ENCODE measurements around the gene MACROD2. TPM values are rescaled to one million over a fixed set of nuclear protein-coding genes. Genes with fewer than 3 reads are reported as not detected.

The MACROD2 gene
- total and polyA plus RNA-seq, 2 of the 4 experiments (the other 2 are of a cell fraction) = not detected

- no peak overlapping the region for H3K4me3 ChIP-seq (ENCODE audit: insufficient read depth, low read depth, low read length)
- no peak overlapping the region for H3K4me2 ChIP-seq (ENCODE audit: low read depth, low read length)
- no peak overlapping the region for H3K56ac ChIP-seq (ENCODE audit: extremely low read depth, insufficient read depth, low read length)
- H3K9me1 ChIP-seq (ENCODE audit: insufficient read depth, low read length) = no peaks in the 10 kb centered on the region
- TF ChIP-seq SMC3 (IDR thresholded peaks at IDR 0.05; ENCODE audit: low read depth, low read length) = no peak
- no peak for TF ChIP-seq NFE2L2 (IDR thresholded peaks at IDR 0.05; ENCODE audit: low read depth, low read length)
- no peak for TF ChIP-seq RCOR1 (IDR thresholded peaks at IDR 0.05; ENCODE audit: insufficient replicate concordance, low read length)
- no peak for TF ChIP-seq ELK1 (IDR thresholded peaks at IDR 0.05; ENCODE audit: borderline replicate concordance, low read depth, low read length)
- ChIA-PET CTCF (no interaction called here), POLR2A (ENCODE audit: unreplicated experiment) (no interaction called here)
- H2BK5ac ChIP-seq (ENCODE audit: low read depth, low read length, poor library complexity, severe bottlenecking) = no peak overlapping the region
- H3K18ac ChIP-seq (ENCODE audit: low read depth, low read length) = no peak overlapping the region
- no peak overlapping the region for H2AK5ac ChIP-seq (ENCODE audit: low read depth, low read length)
- no peaks in the 10 kb centered on the region for H3K79me1 ChIP-seq (ENCODE audit: low read depth in 1 of 2, low read length in 2 of 2)
- H4K20me1 ChIP-seq (ENCODE audit: insufficient read depth, low read length) = no peaks in the 10 kb centered on the region
- H3K9me3 ChIP-seq (ENCODE audit: control insufficient read depth, insufficient read depth, low read length) = peaks cover 10% of the 10 kb centered on the region
- H3K27ac ChIP-seq (ENCODE audit: insufficient read depth, low read length) = no peak overlapping the region
- H2BK120ac ChIP-seq (ENCODE audit: low read depth, low read length) = no peak overlapping the region
- no peaks in the 10 kb centered on the region for H3K4me1 ChIP-seq (ENCODE audit: control insufficient read depth, insufficient read depth, low read length)
- no peak overlapping the region for H3K4ac ChIP-seq (ENCODE audit: low read depth, low read length)
- BruUV-seq (replicated peaks) = no TSS peak
- H4K5ac ChIP-seq (ENCODE audit: low read depth, low read length) = no peak overlapping the region
- H4K91ac ChIP-seq (ENCODE audit: insufficient read depth, low read depth, low read length) = no peak overlapping the region
- intact Hi-C loops (cut with micrococcal nuclease) (no loop called here), dilution Hi-C loops (cut with HindIII; ENCODE audit: low sequenced_read_pairs, unreplicated experiment) (no loop called here), in situ Hi-C loops (cut with MboI; ENCODE audit: low sequenced_read_pairs) (no loop called here)
- no peak overlapping the region for H2BK20ac ChIP-seq (ENCODE audit: low read depth, low read length)
- no peaks in the 10 kb centered on the region for H3K27me3 ChIP-seq (ENCODE audit: control insufficient read depth, insufficient read depth, low read length)
- H3K23ac ChIP-seq (ENCODE audit: low read depth, low read length) = no peak overlapping the region
- no peak for ATAC-seq (ENCODE audit: low read depth)
- no peak overlapping the region for H2BK15ac ChIP-seq (ENCODE audit: low read depth, low read length)
- WGBS, 2 experiments (ENCODE audit: extremely low coverage in 2 of 2, insufficient read length in 1 of 2) = no CpG with 5 or more reads among the region's 7 CpGs
- no peak overlapping the region for H3K14ac ChIP-seq (replicated peaks; ENCODE audit: low read depth, low read length)
- H3K36me3 ChIP-seq (ENCODE audit: control insufficient read depth, insufficient read depth, low read length) = no peaks in the 10 kb centered on the region
- no peak for DNase-seq
- H2AK9ac ChIP-seq (replicated peaks; ENCODE audit: low read depth, low read length, poor library complexity) = no peak overlapping the region
- H4K8ac ChIP-seq (ENCODE audit: low read depth in 2 of 2, low read length in 2 of 2) = no peak overlapping the region
- H2AFZ ChIP-seq (replicated peaks; ENCODE audit: low read length, poor library complexity) = no peak overlapping the region
- H3K9ac ChIP-seq (ENCODE audit: low read depth, low read length) = no peak overlapping the region
These were observed 2103.7 kb downstream of the MACROD2 start for GRCh38 chr20:16098890-16099639.

All from IMR-90 (cell line).